Measurements from ENCODE around the gene PKP4. TPM values are rescaled to one million over a fixed set of nuclear protein-coding genes. Genes with fewer than 3 reads are reported as not detected.

PKP4 gene
- total RNA-seq, 8 experiments from 2014 or later: 17.8 to 43.0 (median 29.1) TPM

GRCh38 chr2:158491072-158491471, 34.3 kb downstream of the PKP4 start:
- no peak for ATAC-seq (replicated peaks in 6 of 8)
- H3K4me3 ChIP-seq: no peak overlapping the region
- 82 to 100% (median 96%) methylated on average over 1 to 4 of the region's 4 CpGs; no CpG with 5 or more reads in 2 of the 10 experiments for WGBS, 10 experiments
- in situ Hi-C loops (cut with MboI; ENCODE audit: low pct_unique_long_range_greater_than_20kb in 2 of 9, low sequenced_read_pairs in 9 of 9, unreplicated experiment in 9 of 9): no loop called here
- H3K27ac ChIP-seq: no peak overlapping the region
- peaks cover 11 to 19% of the 10 kb centered on the region in 2 donors for H3K4me1 ChIP-seq (replicated peaks in 1 of 2)

- ATAC-seq (replicated peaks in 6 of 8): no peak
- in situ Hi-C loops (cut with MboI; ENCODE audit: low pct_unique_long_range_greater_than_20kb in 2 of 9, low sequenced_read_pairs in 9 of 9, unreplicated experiment in 9 of 9): no loop called here
- Histone ChIP-seq H3K4me3 (no peak overlapping the region), H3K4me1 (replicated peaks in 1 of 2) (peaks cover 8 to 13% of the 10 kb centered on the region in 2 donors), H3K27ac (no peak overlapping the region)
- WGBS, 10 experiments: 47 to 82% (median 75%) methylated on average over 1 to 2 of the region's 2 CpGs; no CpG with 5 or more reads in 6 of the 10 experiments
These were observed 36.7 kb downstream of the PKP4 start for GRCh38 chr2:158493458-158493857.

- Histone ChIP-seq H3K27ac (no peak overlapping the region), H3K4me3 (no peak overlapping the region), H3K4me1 (replicated peaks in 1 of 2) (no peaks in the 10 kb centered on the region)
- WGBS, 10 experiments: 63 to 100% (median 100%) methylated on average over 1 to 5 of the region's 5 CpGs
- in situ Hi-C loops (cut with MboI; ENCODE audit: low pct_unique_long_range_greater_than_20kb in 2 of 9, low sequenced_read_pairs in 9 of 9, unreplicated experiment in 9 of 9): no loop called here
- no peak for ATAC-seq (replicated peaks in 6 of 8)
These were observed 38.4 kb downstream of the PKP4 start for GRCh38 chr2:158495175-158495574.

- 19 to 93% (median 63%) methylated on average over 1 to 3 of the region's 3 CpGs; no CpG with 5 or more reads in 1 of the 10 experiments for WGBS, 10 experiments
- peak in 2 of 8 experiments; percentile 31 to 39 for ATAC-seq (replicated peaks in 6 of 8)
- Histone ChIP-seq H3K4me1 (replicated peaks in 1 of 2) (no peaks in the 10 kb centered on the region), H3K27ac (no peak overlapping the region), H3K4me3 (no peak overlapping the region)
- in situ Hi-C loops (cut with MboI; ENCODE audit: low pct_unique_long_range_greater_than_20kb in 2 of 9, low sequenced_read_pairs in 9 of 9, unreplicated experiment in 9 of 9): no loop called here
These were observed 40.2 kb downstream of the PKP4 start for GRCh38 chr2:158496986-158497385.

GRCh38 chr2:158497486-158497885, 40.7 kb downstream of the PKP4 start:
- ATAC-seq (replicated peaks in 6 of 8): no peak
- H3K27ac ChIP-seq: no peak overlapping the region
- WGBS, 10 experiments: 83 to 100% (median 100%) methylated on average over 1 of the region's 1 CpG; no CpG with 5 or more reads in 2 of the 10 experiments
- no peaks in the 10 kb centered on the region for H3K4me1 ChIP-seq (replicated peaks in 1 of 2)
- H3K4me3 ChIP-seq: no peak overlapping the region
- in situ Hi-C loops (cut with MboI; ENCODE audit: low pct_unique_long_range_greater_than_20kb in 2 of 9, low sequenced_read_pairs in 9 of 9, unreplicated experiment in 9 of 9): no loop called here

- in situ Hi-C loops (cut with MboI; ENCODE audit: low pct_unique_long_range_greater_than_20kb in 2 of 9, low sequenced_read_pairs in 9 of 9, unreplicated experiment in 9 of 9): no loop called here
- H3K4me3 ChIP-seq: no peak overlapping the region
- ATAC-seq (replicated peaks in 6 of 8): no peak
- no peak overlapping the region for H3K27ac ChIP-seq
- H3K4me1 ChIP-seq (replicated peaks in 1 of 2): no peaks in the 10 kb centered on the region
These were observed 41.4 kb downstream of the PKP4 start for GRCh38 chr2:158498043-158498748.

GRCh38 chr2:158498749-158499136, 42.0 kb downstream of the PKP4 start:
- in situ Hi-C loops (cut with MboI; ENCODE audit: low pct_unique_long_range_greater_than_20kb in 2 of 9, low sequenced_read_pairs in 9 of 9, unreplicated experiment in 9 of 9): no loop called here
- H3K4me3 ChIP-seq: no peak overlapping the region
- no peaks in the 10 kb centered on the region for H3K4me1 ChIP-seq (replicated peaks in 1 of 2)
- ATAC-seq (replicated peaks in 6 of 8): no peak
- WGBS, 10 experiments: 80 to 100% (median 92%) methylated on average over 1 to 3 of the region's 3 CpGs; no CpG with 5 or more reads in 2 of the 10 experiments
- no peak overlapping the region for H3K27ac ChIP-seq

- WGBS, 10 experiments: 77 to 100% (median 86%) methylated on average over 1 to 2 of the region's 2 CpGs; no CpG with 5 or more reads in 2 of the 10 experiments
- no peak for ATAC-seq (replicated peaks in 6 of 8)
- H3K4me3 ChIP-seq: no peak overlapping the region
- in situ Hi-C loops (cut with MboI; ENCODE audit: low pct_unique_long_range_greater_than_20kb in 2 of 9, low sequenced_read_pairs in 9 of 9, unreplicated experiment in 9 of 9): no loop called here
- no peaks in the 10 kb centered on the region for H3K4me1 ChIP-seq (replicated peaks in 1 of 2)
- H3K27ac ChIP-seq: no peak overlapping the region
These were observed 42.6 kb downstream of the PKP4 start for GRCh38 chr2:158499383-158499782.

- in situ Hi-C loops (cut with MboI; ENCODE audit: low pct_unique_long_range_greater_than_20kb in 2 of 9, low sequenced_read_pairs in 9 of 9, unreplicated experiment in 9 of 9): no loop called here
- ATAC-seq (replicated peaks in 6 of 8): no peak
- Histone ChIP-seq H3K4me1 (replicated peaks in 1 of 2) (no peaks in the 10 kb centered on the region), H3K4me3 (no peak overlapping the region), H3K27ac (no peak overlapping the region)
- WGBS, 10 experiments: 75 to 100% (median 100%) methylated on average over 1 to 2 of the region's 2 CpGs; no CpG with 5 or more reads in 3 of the 10 experiments
These were observed 43.6 kb downstream of the PKP4 start for GRCh38 chr2:158500333-158500732.

GRCh38 chr2:158501301-158501700, 44.5 kb downstream of the PKP4 start:
- peak in 1 of 8 experiments; percentile 56 for ATAC-seq (replicated peaks in 6 of 8)
- H3K4me3 ChIP-seq: no peak overlapping the region
- in situ Hi-C loops (cut with MboI; ENCODE audit: low pct_unique_long_range_greater_than_20kb in 2 of 9, low sequenced_read_pairs in 9 of 9, unreplicated experiment in 9 of 9): no loop called here
- H3K4me1 ChIP-seq (replicated peaks in 1 of 2): no peaks in the 10 kb centered on the region
- 60 to 100% (median 100%) methylated on average over 1 of the region's 1 CpG; no CpG with 5 or more reads in 6 of the 10 experiments for WGBS, 10 experiments
- H3K27ac ChIP-seq: no peak overlapping the region

- ATAC-seq (replicated peaks in 6 of 8): peak in 3 of 8 experiments; percentile 85 to 87 (median 86)
These were observed 46.2 kb downstream of the PKP4 start for GRCh38 chr2:158502974-158503373.

GRCh38 chr2:158504088-158504487, 47.3 kb downstream of the PKP4 start:
- Histone ChIP-seq H3K4me3 (no peak overlapping the region), H3K27ac (no peak overlapping the region), H3K4me1 (replicated peaks in 1 of 2) (no peaks in the 10 kb centered on the region)
- in situ Hi-C loops (cut with MboI; ENCODE audit: low pct_unique_long_range_greater_than_20kb in 2 of 9, low sequenced_read_pairs in 9 of 9, unreplicated experiment in 9 of 9): no loop called here
- ATAC-seq (replicated peaks in 6 of 8): no peak
- 70 to 100% (median 93%) methylated on average over 1 to 3 of the region's 3 CpGs for WGBS, 10 experiments

More at GRCh38 chr2:158502974-158503373, 46.2 kb downstream of the PKP4 start:
- in situ Hi-C loops (cut with MboI; ENCODE audit: low pct_unique_long_range_greater_than_20kb in 2 of 9, low sequenced_read_pairs in 9 of 9, unreplicated experiment in 9 of 9): no loop called here
- Histone ChIP-seq H3K4me3 (no peak overlapping the region), H3K4me1 (replicated peaks in 1 of 2) (no peaks in the 10 kb centered on the region), H3K27ac (no peak overlapping the region)
- 0 to 100% (median 93%) methylated on average over 1 to 2 of the region's 2 CpGs for WGBS, 10 experiments

- WGBS, 10 experiments: 76 to 100% (median 100%) methylated on average over 1 to 4 of the region's 4 CpGs; no CpG with 5 or more reads in 1 of the 10 experiments
- in situ Hi-C loops (cut with MboI; ENCODE audit: low pct_unique_long_range_greater_than_20kb in 2 of 9, low sequenced_read_pairs in 9 of 9, unreplicated experiment in 9 of 9): no loop called here
- Histone ChIP-seq H3K27ac (no peak overlapping the region), H3K4me1 (replicated peaks in 1 of 2) (no peaks in the 10 kb centered on the region), H3K4me3 (no peak overlapping the region)
- ATAC-seq (replicated peaks in 6 of 8): no peak
These were observed 48.7 kb downstream of the PKP4 start for GRCh38 chr2:158505448-158505934.

- Histone ChIP-seq H3K27ac (no peak overlapping the region), H3K4me3 (no peak overlapping the region), H3K4me1 (replicated peaks in 1 of 2) (no peaks in the 10 kb centered on the region)
- WGBS, 10 experiments: 89 to 100% (median 100%) methylated on average over 2 to 4 of the region's 4 CpGs; no CpG with 5 or more reads in 3 of the 10 experiments
- in situ Hi-C loops (cut with MboI; ENCODE audit: low pct_unique_long_range_greater_than_20kb in 2 of 9, low sequenced_read_pairs in 9 of 9, unreplicated experiment in 9 of 9): no loop called here
- ATAC-seq (replicated peaks in 6 of 8): peak in 1 of 8 experiments; percentile 80
These were observed 50.4 kb downstream of the PKP4 start for GRCh38 chr2:158507141-158507540.

All from motor neuron (in vitro differentiated cells).